OCI-LY3 (cell line): ENCODE results near the gene GABARAP.

Source experiments
- H2AFZ ChIP-seq: fragments of 200-600, 300-600 bp; shearing (Covaris generic); 2 replicates; pipeline ENCODE4 v1.6.0; 2014; ENCODE audit warnings: antibody characterized with exemption, low read depth, low read length
- H3K27ac ChIP-seq: fragments of 200-600, 300-600 bp; sonication (generic); 2 replicates; pipeline ENCODE4 v1.5.1; 2014; ENCODE audit warnings: mild to moderate bottlenecking, low read length, moderate library complexity, mixed read lengths
- H3K27me3 ChIP-seq: fragments of 200-600, 300-600 bp; sonication (generic); 2 replicates; pipeline ENCODE4 v1.6.1; 2014; ENCODE audit warnings: low read depth, low read length, mixed read lengths
- H3K36me3 ChIP-seq: fragments of 200-600, 300-600 bp; sonication (generic); replicated peaks from 2 replicates; pipeline ENCODE3; 2014; ENCODE audit warnings: low read depth, low read length, mixed read lengths
- H3K4me1 ChIP-seq: fragments of 300-600, 200-600 bp; sonication (generic); 2 replicates; pipeline ENCODE4 v1.6.1; 2014; ENCODE audit warnings: low read length, mixed read lengths
- H3K4me2 ChIP-seq: fragments of 200-600, 300-600 bp; sonication (generic); 2 replicates; pipeline ENCODE4 v1.6.1; 2014; ENCODE audit warnings: low read length, mixed read lengths
- H3K4me3 ChIP-seq: fragments of 300-600, 200-600 bp; sonication (generic); 2 replicates; pipeline ENCODE4 v1.5.1; 2014; ENCODE audit warnings: antibody characterized with exemption, mild to moderate bottlenecking, low read length, moderate library complexity
- H3K79me2 ChIP-seq: fragments of 300-600, 200-600 bp; shearing (Covaris generic); 2 replicates; pipeline ENCODE4 v1.6.1; 2014; ENCODE audit warnings: mild to moderate bottlenecking, low read length, mixed read lengths
- H3K9ac ChIP-seq: fragments of 300-600, 200-600 bp; shearing (Covaris generic); 2 replicates; pipeline ENCODE4 v1.6.0; 2014; ENCODE audit warnings: mild to moderate bottlenecking, low read length, moderate library complexity
- H3K9me3 ChIP-seq: fragments of 200-600, 300-600 bp; shearing (Covaris generic); 2 replicates; pipeline ENCODE4 v1.6.1; 2014; ENCODE audit warnings: low read length, mixed read lengths; ENCODE audit not compliant: insufficient read depth
- H4K20me1 ChIP-seq: fragments of 200-600, 300-600 bp; sonication (generic); 2 replicates; pipeline ENCODE4 v1.6.1; 2016; ENCODE audit warnings: low read length, mixed read lengths; ENCODE audit not compliant: insufficient read depth
- CTCF ChIP-seq: fragments of 200-600, 300-600 bp; sonication (generic); IDR thresholded peaks from 2 replicates; pipeline ENCODE4 v1.5.1; 2014; ENCODE audit warnings: antibody characterized with exemption, low read length, low read depth
- EZH2phosphoT487 ChIP-seq: fragments of 200-600 bp; shearing (Covaris generic); IDR thresholded peaks from 2 replicates; pipeline ENCODE4 v1.6.1; 2018; ENCODE audit warnings: antibody characterized with exemption, mixed run types, low read depth

GABARAP gene

GRCh38 chr17:7281953-7282751, 39.9 kb upstream of the GABARAP start:
- no peaks in the 10 kb centered on the region for H3K79me2 ChIP-seq
- H3K36me3 ChIP-seq: no peaks in the 10 kb centered on the region
- no peak for TF ChIP-seq CTCF
- H3K27me3 ChIP-seq: no peaks in the 10 kb centered on the region
- peak overlapping the region; percentile 84 for H3K4me3 ChIP-seq
- no peaks in the 10 kb centered on the region for H4K20me1 ChIP-seq
- H2AFZ ChIP-seq: no peak overlapping the region
- peaks cover 15% of the 10 kb centered on the region for H3K4me1 ChIP-seq
- H3K4me2 ChIP-seq: peak overlapping the region; percentile 99
- no peak overlapping the region for H3K9ac ChIP-seq
- no peaks in the 10 kb centered on the region for H3K9me3 ChIP-seq
- H3K27ac ChIP-seq: no peak overlapping the region

GRCh38 chr17:7281074-7281952, 39.1 kb upstream of the GABARAP start, which contains the start of gene SLC2A4:
Gene SLC2A4 (plus strand): TSS chr17:7281718. CDS start chr17:7281935, 217 bp downstream.
- Histone ChIP-seq H3K4me3 (peak within 1 kb of the TSS; percentile 84), H2AFZ (peak within 1 kb of the TSS; percentile 80), H3K36me3 (no peaks in the 10 kb centered on the region), H3K4me1 (peaks cover 15% of the 10 kb centered on the region), H3K79me2 (no peaks in the 10 kb centered on the region), H3K9me3 (no peaks in the 10 kb centered on the region), H3K27me3 (no peaks in the 10 kb centered on the region), H4K20me1 (no peaks in the 10 kb centered on the region), H3K9ac (peak within 1 kb of the TSS; percentile 63), H3K27ac (peak within 1 kb of the TSS; percentile 42; the same call in 1 of the 2 replicates), H3K4me2 (peak within 1 kb of the TSS; percentile 99)
- TF ChIP-seq EZH2phosphoT487 (no peak), CTCF (no peak)

- Histone ChIP-seq H3K9ac (peak overlapping the region; percentile 63), H3K36me3 (no peaks in the 10 kb centered on the region), H3K27me3 (no peaks in the 10 kb centered on the region), H3K4me1 (peaks cover 15% of the 10 kb centered on the region), H3K27ac (peak overlapping the region; percentile 42; the same call in 1 of the 2 replicates), H4K20me1 (no peaks in the 10 kb centered on the region), H2AFZ (peak overlapping the region; percentile 80), H3K79me2 (no peaks in the 10 kb centered on the region), H3K4me3 (peak overlapping the region; percentile 84), H3K9me3 (no peaks in the 10 kb centered on the region), H3K4me2 (peak overlapping the region; percentile 99)
- TF ChIP-seq EZH2phosphoT487: no peak
- TF ChIP-seq CTCF: peak; percentile 74
These were observed 38.3 kb upstream of the GABARAP start for GRCh38 chr17:7280519-7281073.

GRCh38 chr17:7279448-7279847, 37.2 kb upstream of the GABARAP start:
- H3K4me3 ChIP-seq: no peak overlapping the region
- no peak overlapping the region for H3K4me2 ChIP-seq
- H3K79me2 ChIP-seq: no peaks in the 10 kb centered on the region
- no peaks in the 10 kb centered on the region for H3K9me3 ChIP-seq
- TF ChIP-seq EZH2phosphoT487 (no peak), CTCF (no peak)
- H2AFZ ChIP-seq: no peak overlapping the region
- H3K27ac ChIP-seq: no peak overlapping the region
- no peaks in the 10 kb centered on the region for H3K27me3 ChIP-seq
- H3K36me3 ChIP-seq: no peaks in the 10 kb centered on the region
- H3K9ac ChIP-seq: no peak overlapping the region
- peaks cover 15% of the 10 kb centered on the region for H3K4me1 ChIP-seq
- no peaks in the 10 kb centered on the region for H4K20me1 ChIP-seq
